ENCODE data around the gene ATG2A.

DNA sequence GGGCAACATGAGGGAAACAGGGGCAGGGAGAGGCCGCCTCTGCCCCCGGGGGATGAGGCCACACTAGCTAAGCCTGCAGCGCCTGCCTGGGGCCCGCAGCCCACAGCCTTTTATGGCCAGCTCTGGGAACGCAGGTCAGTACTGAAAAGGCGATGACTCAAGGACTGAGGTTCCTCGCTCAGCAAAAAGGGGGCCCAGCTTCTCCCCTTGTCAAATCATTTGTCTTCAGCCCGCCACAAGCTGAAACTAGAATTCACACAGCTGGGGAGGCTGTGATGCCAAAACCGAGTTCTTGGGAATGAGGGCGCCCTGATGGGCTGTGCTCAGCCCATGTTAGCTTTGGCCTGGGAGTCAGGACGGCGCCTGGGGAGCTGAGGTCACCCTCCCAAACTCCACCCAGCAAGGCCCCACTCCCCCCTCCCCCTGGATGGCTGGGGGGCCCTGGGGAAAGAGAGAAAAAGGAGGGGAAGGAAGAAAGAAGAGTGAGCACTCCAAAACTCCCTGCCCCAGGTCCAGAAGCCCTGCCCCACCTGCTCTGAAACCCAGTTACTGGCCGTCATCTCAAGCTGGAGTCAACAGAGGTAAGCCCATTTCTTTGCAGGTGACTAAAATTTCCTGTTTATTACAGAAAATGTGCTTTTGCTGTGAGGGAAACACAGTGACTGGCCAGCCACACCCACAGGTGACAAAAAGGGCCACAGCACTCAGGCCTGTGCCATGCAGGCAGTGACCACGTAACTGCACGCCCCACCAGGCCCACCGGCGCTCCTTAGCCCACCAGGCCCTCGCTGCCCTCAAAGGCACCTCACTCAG lies 52.3 kb downstream of the ATG2A start:
- TF ChIP-seq, protein P1, sequence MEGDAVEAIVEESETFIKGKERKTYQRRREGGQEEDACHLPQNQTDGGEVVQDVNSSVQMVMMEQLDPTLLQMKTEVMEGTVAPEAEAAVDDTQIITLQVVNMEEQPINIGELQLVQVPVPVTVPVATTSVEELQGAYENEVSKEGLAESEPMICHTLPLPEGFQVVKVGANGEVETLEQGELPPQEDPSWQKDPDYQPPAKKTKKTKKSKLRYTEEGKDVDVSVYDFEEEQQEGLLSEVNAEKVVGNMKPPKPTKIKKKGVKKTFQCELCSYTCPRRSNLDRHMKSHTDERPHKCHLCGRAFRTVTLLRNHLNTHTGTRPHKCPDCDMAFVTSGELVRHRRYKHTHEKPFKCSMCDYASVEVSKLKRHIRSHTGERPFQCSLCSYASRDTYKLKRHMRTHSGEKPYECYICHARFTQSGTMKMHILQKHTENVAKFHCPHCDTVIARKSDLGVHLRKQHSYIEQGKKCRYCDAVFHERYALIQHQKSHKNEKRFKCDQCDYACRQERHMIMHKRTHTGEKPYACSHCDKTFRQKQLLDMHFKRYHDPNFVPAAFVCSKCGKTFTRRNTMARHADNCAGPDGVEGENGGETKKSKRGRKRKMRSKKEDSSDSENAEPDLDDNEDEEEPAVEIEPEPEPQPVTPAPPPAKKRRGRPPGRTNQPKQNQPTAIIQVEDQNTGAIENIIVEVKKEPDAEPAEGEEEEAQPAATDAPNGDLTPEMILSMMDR (IDR thresholded peaks at IDR 0.05): no peak
- no peak for TF ChIP-seq POLR2A (IDR thresholded peaks at IDR 0.05)
